Neutrophil (primary cell): ENCODE results near the gene TMEM132C.

ENCODE experiments used
- H3K27ac ChIP-seq: fragments of 200-600 bp; sonication (generic); 2 replicates; pipeline ENCODE4 v1.5.1; 2016; ENCODE audit warnings: mild to moderate bottlenecking, moderate library complexity
- H3K27me3 ChIP-seq: fragments of 200-600 bp; sonication (generic); 2 replicates; pipeline ENCODE4 v1.6.0; 2016; ENCODE audit warnings: mild to moderate bottlenecking
- H3K36me3 ChIP-seq: fragments of 200-600 bp; sonication (generic); 2 replicates; pipeline ENCODE4 v1.5.1; 2017
- H3K4me1 ChIP-seq, 2 experiments: fragments of 200-600 bp in 1 of 2; sonication (generic) in 1 of 2; 1 replicate in 1 of 2; 2 replicates in 1 of 2; pipeline versions ENCODE4 v1.5.1 to v1.6.1; 2013 to 2016; ENCODE audit warnings: low read depth in 1 of 2, low read length in 1 of 2, mild to moderate bottlenecking in 1 of 2, moderate library complexity in 1 of 2; ENCODE audit not compliant: control insufficient read depth in 1 of 2, insufficient read depth in 1 of 2
- H3K4me3 ChIP-seq, 2 experiments: fragments of 200-600 bp in 1 of 2; sonication (generic) in 1 of 2; 1 replicate in 1 of 2; 2 replicates in 1 of 2; pipeline ENCODE4 v1.5.1; 2013 to 2016; ENCODE audit warnings: low read depth in 1 of 2, low read length in 1 of 2, mild to moderate bottlenecking in 1 of 2, moderate library complexity in 1 of 2
- H3K9me3 ChIP-seq: fragments of 200-600 bp; sonication (generic); 2 replicates; pipeline ENCODE4 v1.5.1; 2016
- CTCF ChIP-seq: fragments of 200-600 bp; sonication (generic); IDR thresholded peaks from 2 replicates; pipeline ENCODE4 v1.5.1; 2016; ENCODE audit warnings: antibody characterized with exemption

Gene TMEM132C

DNA sequence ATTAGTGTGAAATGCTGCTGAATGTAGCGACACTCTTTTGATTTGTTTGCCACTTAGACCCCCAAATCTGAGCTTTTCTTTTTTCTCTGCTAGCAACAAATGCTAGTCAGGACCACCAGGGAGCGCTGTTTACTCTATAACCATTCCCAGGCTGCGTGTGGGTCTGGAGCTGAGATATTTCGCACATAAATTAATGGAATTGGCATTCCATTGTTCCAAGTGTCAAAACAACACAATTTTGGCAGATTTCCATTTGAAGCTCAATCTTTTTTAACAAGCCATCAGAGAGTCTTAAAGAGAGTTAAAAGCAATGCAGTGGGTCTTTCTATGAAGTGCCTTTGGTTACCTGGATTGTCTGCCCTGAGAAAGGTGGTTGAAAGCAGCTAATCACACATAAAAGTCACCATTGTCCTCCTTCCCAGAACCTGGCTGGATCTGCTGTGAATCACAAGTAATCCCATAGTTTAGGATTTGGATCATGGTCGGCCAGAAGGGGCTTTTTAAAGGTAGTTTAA lies 7.4 kb upstream of the TMEM132C start:
- Histone ChIP-seq H3K4me3 (no peak overlapping the region), H3K27me3 (peaks cover 4% of the 10 kb centered on the region), H3K4me1 (no peaks in the 10 kb centered on the region), H3K36me3 (no peaks in the 10 kb centered on the region), H3K9me3 (no peaks in the 10 kb centered on the region), H3K27ac (no peak overlapping the region)
- no peak for TF ChIP-seq CTCF

GRCh38 chr12:128261757-128262156 lies 5.2 kb upstream of the TMEM132C start:
- H3K36me3 ChIP-seq: no peaks in the 10 kb centered on the region
- no peaks in the 10 kb centered on the region for H3K9me3 ChIP-seq
- H3K4me1 ChIP-seq: no peaks in the 10 kb centered on the region
- H3K4me3 ChIP-seq: no peak overlapping the region
- H3K27me3 ChIP-seq: peaks cover 26% of the 10 kb centered on the region
- H3K27ac ChIP-seq: no peak overlapping the region
- TF ChIP-seq CTCF: no peak

- Histone ChIP-seq H3K4me1 (no peaks in the 10 kb centered on the region), H3K9me3 (no peaks in the 10 kb centered on the region), H3K27ac (no peak overlapping the region), H3K27me3 (peaks cover 64% of the 10 kb centered on the region), H3K36me3 (no peaks in the 10 kb centered on the region), H3K4me3 (no peak overlapping the region)
- TF ChIP-seq CTCF: no peak
These were observed 1.4 kb upstream of the TMEM132C start for GRCh38 chr12:128265566-128265965.

DNA sequence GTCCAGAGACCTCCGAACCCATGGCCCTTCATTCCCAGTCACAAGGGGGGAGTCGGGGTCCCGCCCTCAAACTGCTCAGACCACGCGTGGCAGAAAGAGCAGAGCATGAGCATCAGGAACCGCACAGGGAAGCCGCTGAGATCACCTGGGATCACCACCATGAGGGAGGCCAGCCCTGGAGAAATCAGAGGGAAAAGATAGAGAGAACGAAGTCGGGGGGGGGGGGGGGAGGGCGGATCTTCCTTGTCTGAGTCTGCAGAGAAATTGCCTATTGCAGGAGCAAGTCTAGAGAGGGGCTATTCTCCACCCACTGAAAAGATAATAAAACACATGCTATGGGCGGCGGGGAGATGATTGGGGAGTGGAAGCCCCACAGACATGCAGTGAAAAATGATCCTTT lies 884 bp upstream of the TMEM132C start:
- Histone ChIP-seq H3K9me3 (no peaks in the 10 kb centered on the region), H3K4me3 (no peak overlapping the region), H3K27ac (no peak overlapping the region), H3K4me1 (no peaks in the 10 kb centered on the region), H3K27me3 (peaks cover 69% of the 10 kb centered on the region), H3K36me3 (no peaks in the 10 kb centered on the region)
- TF ChIP-seq CTCF: no peak

DNA sequence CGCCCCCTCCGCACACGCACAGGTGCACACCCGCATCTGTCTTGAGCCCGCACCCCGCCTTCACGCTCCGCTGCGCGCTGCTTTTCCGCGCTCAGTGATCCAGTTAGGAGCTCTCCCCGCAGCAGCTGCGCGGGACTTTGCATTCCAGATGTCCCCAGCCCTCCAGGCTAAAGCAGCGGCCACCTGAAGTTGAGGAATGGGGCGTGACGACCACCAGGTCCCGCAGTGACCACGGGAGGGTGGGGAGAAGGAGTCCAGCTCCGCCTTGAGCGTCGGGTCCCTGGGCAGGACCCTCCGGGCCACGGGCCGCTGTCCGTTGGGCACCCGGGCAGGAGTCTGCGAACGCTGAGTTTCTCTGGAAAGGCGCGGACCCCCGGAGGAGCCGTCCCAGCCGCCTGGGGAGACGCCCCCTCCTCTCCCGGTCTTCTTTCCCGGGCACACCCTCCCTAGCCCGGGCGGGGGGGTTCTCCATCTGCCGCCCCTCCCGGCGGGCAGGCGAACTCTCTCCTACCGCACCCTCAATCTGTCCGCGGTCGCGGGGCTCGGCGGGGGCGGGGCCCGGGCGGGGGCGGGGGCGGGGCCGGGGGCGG lies 334 bp upstream of the TMEM132C start:
- H3K9me3 ChIP-seq: no peaks in the 10 kb centered on the region

More for the DNA sequence above, 334 bp upstream of the TMEM132C start:
- no peak overlapping the region for H3K4me3 ChIP-seq
- TF ChIP-seq CTCF: no peak
- H3K27ac ChIP-seq: no peak overlapping the region
- peaks cover 69% of the 10 kb centered on the region for H3K27me3 ChIP-seq
- no peaks in the 10 kb centered on the region for H3K36me3 ChIP-seq
- H3K4me1 ChIP-seq: no peaks in the 10 kb centered on the region
